ENCODE results near the gene INO80. TPM values are rescaled to one million over a fixed set of nuclear protein-coding genes. Genes with fewer than 3 reads are reported as not detected.
A peak's percentile ranks its signal among the peaks of the same experiment; 100 is the strongest.
"Not testable (repeated sequence)": the region's sequence is repeated elsewhere in the genome, so short reads cannot be mapped to it uniquely, and the experiment has no call there.

INO80 gene
- total RNA-seq, 2 experiments from 2014 or later, result 25.8 to 30.8 TPM

- ATAC-seq; H3K9me3 Mint-ChIP-seq (ENCODE audit: low read depth); DNase-seq; CTCF ChIA-PET; H3K4me1 Mint-ChIP-seq; H3K36me3 Mint-ChIP-seq; H3K27ac Mint-ChIP-seq; H3K4me3 Mint-ChIP-seq: not testable (repeated sequence)
- peaks cover 19% of the 10 kb centered on the region for H3K27me3 Mint-ChIP-seq
Measured at GRCh38 chr15:41132094-41132493, 16.0 kb upstream of the INO80 start.

- DNase-seq (no peak), ATAC-seq (no peak)
- Mint-ChIP-seq H3K9me3 (ENCODE audit: low read depth) (no peaks in the 10 kb centered on the region), H3K36me3 (no peaks in the 10 kb centered on the region), H3K4me3 (no peak overlapping the region), H3K27me3 (peaks cover 32% of the 10 kb centered on the region), H3K4me1 (peaks cover 10% of the 10 kb centered on the region), H3K27ac (no peak overlapping the region)
- CTCF ChIA-PET, result interaction anchor here (0.6 kb wide), 1 partner anchor 78 kb away, joined by 3 read pairs; no protein-coding TSS in a partner anchor
Measured at GRCh38 chr15:41128174-41128902, 12.3 kb upstream of the INO80 start.

- Mint-ChIP-seq H3K9me3 (ENCODE audit: low read depth) (no peaks in the 10 kb centered on the region), H3K27me3 (peaks cover 19% of the 10 kb centered on the region), H3K27ac (peak overlapping the region; percentile 52), H3K4me3 (no peak overlapping the region), H3K36me3 (no peaks in the 10 kb centered on the region), H3K4me1 (peaks cover 10% of the 10 kb centered on the region)
- DNase-seq (peak; percentile 71), ATAC-seq (peak; percentile 76)
- CTCF ChIA-PET, result interaction anchor here (1.4 kb wide), 1 partner anchor 12 kb away, joined by 3 read pairs; no protein-coding TSS in a partner anchor
Measured at GRCh38 chr15:41125931-41126642, 10.0 kb upstream of the INO80 start.

- Mint-ChIP-seq H3K4me1 (peaks cover 10% of the 10 kb centered on the region), H3K9me3 (ENCODE audit: low read depth) (no peaks in the 10 kb centered on the region), H3K4me3 (no peak overlapping the region), H3K27ac (no peak overlapping the region), H3K36me3 (no peaks in the 10 kb centered on the region), H3K27me3 (peaks cover 19% of the 10 kb centered on the region)
- DNase-seq (no peak), ATAC-seq (no peak)
- CTCF ChIA-PET, result no interaction called here
Measured at GRCh38 chr15:41125063-41125669, 9.1 kb upstream of the INO80 start.

GRCh38 chr15:41124058-41124457 lies 8.0 kb upstream of the INO80 start:
- CTCF ChIA-PET, result no interaction called here
- no peak overlapping the region for H3K4me3 Mint-ChIP-seq
- no peak for DNase-seq
- no peak for ATAC-seq
- H3K4me1 Mint-ChIP-seq, result peaks cover 14% of the 10 kb centered on the region
- no peaks in the 10 kb centered on the region for H3K9me3 Mint-ChIP-seq (ENCODE audit: low read depth)
- H3K27me3 Mint-ChIP-seq, result peaks cover 19% of the 10 kb centered on the region
- H3K27ac Mint-ChIP-seq, result no peak overlapping the region
- H3K36me3 Mint-ChIP-seq, result no peaks in the 10 kb centered on the region

- no peaks in the 10 kb centered on the region for H3K36me3 Mint-ChIP-seq
- ATAC-seq, result no peak
- DNase-seq, result no peak
- no peak overlapping the region for H3K27ac Mint-ChIP-seq
- H3K27me3 Mint-ChIP-seq, result peaks cover 17% of the 10 kb centered on the region
- H3K4me1 Mint-ChIP-seq, result peaks cover 14% of the 10 kb centered on the region
- no peak overlapping the region for H3K4me3 Mint-ChIP-seq
- CTCF ChIA-PET, result no interaction called here
- H3K9me3 Mint-ChIP-seq (ENCODE audit: low read depth), result no peaks in the 10 kb centered on the region
Measured at GRCh38 chr15:41122849-41123248, 6.8 kb upstream of the INO80 start.

- Mint-ChIP-seq H3K4me3 (no peak overlapping the region), H3K27me3 (peaks cover 17% of the 10 kb centered on the region), H3K9me3 (ENCODE audit: low read depth) (no peaks in the 10 kb centered on the region), H3K27ac (no peak overlapping the region), H3K36me3 (no peaks in the 10 kb centered on the region), H3K4me1 (peaks cover 17% of the 10 kb centered on the region)
- CTCF ChIA-PET, result no interaction called here
- ATAC-seq (no peak), DNase-seq (no peak)
Measured at GRCh38 chr15:41121951-41122350, 5.9 kb upstream of the INO80 start.

GRCh38 chr15:41116962-41117252 lies 827 bp upstream of the INO80 start:
- Mint-ChIP-seq H3K27ac (peak overlapping the region; percentile 100), H3K4me3 (peak overlapping the region; percentile 84), H3K27me3 (no peaks in the 10 kb centered on the region), H3K36me3 (peaks cover 13% of the 10 kb centered on the region), H3K4me1 (peaks cover 30% of the 10 kb centered on the region), H3K9me3 (ENCODE audit: low read depth) (no peaks in the 10 kb centered on the region)
- DNase-seq, result peak; percentile 41
- CTCF ChIA-PET, result interaction anchor here (0.6 to 1.2 kb wide), 4 partner anchors 12 to 313 kb away, joined by 3 to 4 read pairs (median 3); partner anchors contain the start of gene CHP1
- no peak for ATAC-seq

- Mint-ChIP-seq H3K9me3 (ENCODE audit: low read depth) (no peaks in the 10 kb centered on the region), H3K27me3 (no peaks in the 10 kb centered on the region), H3K4me3 (peak overlapping the region; percentile 84), H3K36me3 (peaks cover 13% of the 10 kb centered on the region), H3K4me1 (peaks cover 30% of the 10 kb centered on the region), H3K27ac (peak overlapping the region; percentile 100)
- peak; percentile 83 for DNase-seq
- CTCF ChIA-PET, result interaction anchor here (1.0 to 1.2 kb wide), 3 partner anchors 10 to 168 kb away, joined by 3 to 4 read pairs (median 3); no protein-coding TSS in a partner anchor
- peak; percentile 65 for ATAC-seq
Measured at GRCh38 chr15:41115652-41116115, 396 bp downstream of the INO80 start.

- CTCF ChIA-PET, result interaction anchor here (0.6 to 1.8 kb wide), 5 partner anchors 37 to 256 kb away, joined by 3 to 5 read pairs (median 3); no protein-coding TSS in a partner anchor
- Mint-ChIP-seq H3K36me3 (peaks cover 13% of the 10 kb centered on the region), H3K27me3 (no peaks in the 10 kb centered on the region), H3K4me3 (peak overlapping the region; percentile 84), H3K4me1 (peaks cover 30% of the 10 kb centered on the region), H3K27ac (peak overlapping the region; percentile 86), H3K9me3 (ENCODE audit: low read depth) (no peaks in the 10 kb centered on the region)
- ATAC-seq (no peak), DNase-seq (no peak)
Measured at GRCh38 chr15:41115161-41115651, 874 bp downstream of the INO80 start.

- CTCF ChIA-PET, result no interaction called here
- Mint-ChIP-seq H3K9me3 (ENCODE audit: low read depth) (no peaks in the 10 kb centered on the region), H3K36me3 (peaks cover 14% of the 10 kb centered on the region)
Measured at GRCh38 chr15:41106947-41107346, 9.1 kb downstream of the INO80 start.

GRCh38 chr15:41105348-41106334 lies 10.4 kb downstream of the INO80 start:
- H3K4me1 Mint-ChIP-seq, result peaks cover 3% of the 10 kb centered on the region
- H3K27ac Mint-ChIP-seq, result no peak overlapping the region
- DNase-seq, result no peak
- H3K36me3 Mint-ChIP-seq, result peaks cover 17% of the 10 kb centered on the region
- no peaks in the 10 kb centered on the region for H3K9me3 Mint-ChIP-seq (ENCODE audit: low read depth)
- CTCF ChIA-PET, result interaction anchor here (1.4 kb wide), 1 partner anchor 11 kb away, joined by 4 read pairs; the partner anchor contains the start of gene INO80
- ATAC-seq, result no peak
- no peak overlapping the region for H3K4me3 Mint-ChIP-seq
- H3K27me3 Mint-ChIP-seq, result no peaks in the 10 kb centered on the region

More at GRCh38 chr15:41106947-41107346, 9.1 kb downstream of the INO80 start:
- Mint-ChIP-seq H3K27ac (no peak overlapping the region), H3K4me1 (peaks cover 3% of the 10 kb centered on the region), H3K27me3 (no peaks in the 10 kb centered on the region), H3K4me3 (no peak overlapping the region)
- DNase-seq (no peak), ATAC-seq (no peak)

Data from activated CD8-positive, alpha-beta memory T cell treated with anti-CD3 and anti-CD28 coated beads, Interleukin-2, amount 10 ng/mL, durations not matched to agents 7 days and 5 days (primary cell).